Stomach (tissue), 4 donors: ENCODE measurements around the gene PLEKHA6.

Experiments used
- CTCF ChIP-seq, 7 experiments: fragments of 450-650 bp in 4 of 7; fragments of 200-600 bp in 3 of 7; sonication (generic) in 3 of 7; IDR thresholded peaks; one replicate each; pipeline ENCODE4 v1.5.1; 2016 to 2019; ENCODE audit warnings: antibody characterized with exemption in 7 of 7, control low read depth in 2 of 7, mild to moderate bottlenecking in 1 of 7
- POLR2A ChIP-seq, 4 donors: fragments of 450-650 bp; IDR thresholded peaks; one replicate each; pipeline ENCODE4 v1.6.1; 2016; ENCODE audit warnings: antibody characterized with exemption in 4 of 4, control low read depth in 2 of 4, mild to moderate bottlenecking in 1 of 4, moderate library complexity in 1 of 4
- POLR2AphosphoS5 ChIP-seq, 3 donors: sonication (generic); formaldehyde crosslinking; IDR thresholded peaks; one replicate each; pipeline ENCODE4 v1.6.1; 2016; ENCODE audit warnings: antibody characterized with exemption in 3 of 3

GRCh38 chr1:204169858-204170257 is 189.9 kb downstream of the PLEKHA6 start:
- TF ChIP-seq CTCF (IDR thresholded peaks at IDR 0.05) (no peak), POLR2AphosphoS5 (IDR thresholded peaks at IDR 0.05) (no peak), POLR2A (IDR thresholded peaks at IDR 0.05) (no peak)
